ENCODE measurements around the gene OR4D5.
A peak's percentile ranks its signal among the peaks of the same experiment; 100 is the strongest.

The OR4D5 gene

GRCh38 chr11:123939317-123939716 is at the start of gene OR4D5:
Gene OR4D5, plus strand, starts transcription at chr11:123939617. Its CDS starts 0 bp downstream, at chr11:123939617.
- no peak for DNase-seq (ENCODE audit: low read depth)

- no peak for DNase-seq (ENCODE audit: low read depth)
Measured at GRCh38 chr11:123892031-123892430, 47.4 kb upstream of the OR4D5 start.

GRCh38 chr11:123899792-123900191 is 39.6 kb upstream of the OR4D5 start:
- no peak for DNase-seq (ENCODE audit: low read depth)

DNA sequence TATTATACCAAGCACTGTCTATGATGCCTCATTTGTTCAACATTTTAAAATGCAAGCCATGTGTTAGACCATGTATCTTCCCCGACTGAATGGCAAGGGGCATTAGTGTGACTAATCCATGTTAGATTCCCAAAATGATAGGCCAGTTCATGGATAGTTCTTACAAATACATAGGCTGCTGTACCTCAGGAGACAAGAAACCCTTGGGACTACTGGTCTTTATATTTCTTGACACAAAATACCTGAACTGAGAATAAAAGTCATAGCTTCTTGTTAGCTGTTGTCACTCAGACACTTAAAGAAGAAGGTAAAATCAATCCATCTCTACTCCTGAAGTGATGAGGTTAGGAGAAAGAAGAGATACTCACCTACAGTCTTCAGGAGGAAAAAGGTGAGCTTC is 37.5 kb upstream of the OR4D5 start, which contains the start of gene OR8D4:
Gene OR8D4 (plus strand): TSS at position 301 of the 400 bp plus-strand sequence. CDS start 4,265 bp downstream, outside the sequence.
- DNase-seq (ENCODE audit: low read depth), result no peak

DNA sequence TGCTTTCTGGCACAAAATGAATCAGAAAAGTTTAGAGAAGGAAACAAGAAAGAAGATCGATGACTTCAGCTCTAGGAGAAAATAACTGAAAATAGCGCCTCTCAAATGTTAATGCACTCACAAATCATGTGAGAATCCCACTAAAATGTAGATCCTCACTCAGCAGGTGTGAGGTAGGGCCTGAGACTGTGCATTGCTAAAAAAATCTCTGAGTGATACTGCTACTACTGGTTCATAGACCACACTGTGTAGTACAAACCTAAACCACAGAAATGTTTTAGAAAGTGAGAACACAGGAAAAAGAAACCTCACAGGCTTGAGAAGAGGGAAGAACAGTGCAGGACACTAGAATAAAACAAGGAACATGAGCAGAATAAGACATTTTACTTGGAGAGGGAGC is 35.5 kb upstream of the OR4D5 start:
- no peak for DNase-seq (ENCODE audit: low read depth)

- DNase-seq (ENCODE audit: low read depth), result no peak
Measured at GRCh38 chr11:123904932-123905331, 34.5 kb upstream of the OR4D5 start.

DNA sequence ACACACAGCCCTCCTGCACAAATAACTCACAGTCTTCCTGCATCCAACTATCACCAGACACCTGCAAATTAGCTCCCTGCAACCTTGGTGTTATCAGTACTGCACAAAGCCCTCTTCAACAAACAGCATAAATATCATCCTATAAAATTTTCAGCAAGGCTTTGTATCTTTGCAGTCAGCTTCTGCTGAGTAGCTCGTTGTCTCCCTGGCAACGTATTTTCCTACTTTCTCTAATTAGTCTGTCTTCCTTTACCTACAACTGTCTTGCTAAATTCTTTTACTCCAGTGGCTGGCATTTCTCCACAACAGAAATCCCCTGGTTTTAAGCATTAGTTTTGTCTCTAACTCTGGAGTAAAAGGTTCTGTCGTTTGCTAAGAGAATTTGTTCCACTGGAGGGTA is 33.6 kb upstream of the OR4D5 start:
- DNase-seq (ENCODE audit: low read depth), result no peak

DNA sequence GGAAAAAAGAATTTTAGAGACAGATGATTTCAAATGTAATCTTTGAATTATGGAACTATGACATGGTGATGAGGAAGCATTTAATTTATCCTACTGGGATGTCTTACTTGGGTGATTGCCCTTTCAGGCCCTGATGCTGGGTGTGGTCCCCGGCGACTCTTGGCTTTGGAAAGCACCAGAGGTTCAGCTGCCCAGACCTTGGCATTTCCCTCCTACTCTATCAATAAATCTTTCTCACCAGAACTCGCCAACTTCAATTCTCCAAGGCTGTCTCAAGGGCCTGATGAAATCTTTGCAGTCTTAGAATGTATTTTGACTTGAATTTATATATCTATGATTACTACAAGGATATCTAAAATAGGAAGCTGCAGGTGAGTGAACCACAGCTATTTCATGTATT is 18.5 kb upstream of the OR4D5 start:
- DNase-seq (ENCODE audit: low read depth), result no peak

DNA sequence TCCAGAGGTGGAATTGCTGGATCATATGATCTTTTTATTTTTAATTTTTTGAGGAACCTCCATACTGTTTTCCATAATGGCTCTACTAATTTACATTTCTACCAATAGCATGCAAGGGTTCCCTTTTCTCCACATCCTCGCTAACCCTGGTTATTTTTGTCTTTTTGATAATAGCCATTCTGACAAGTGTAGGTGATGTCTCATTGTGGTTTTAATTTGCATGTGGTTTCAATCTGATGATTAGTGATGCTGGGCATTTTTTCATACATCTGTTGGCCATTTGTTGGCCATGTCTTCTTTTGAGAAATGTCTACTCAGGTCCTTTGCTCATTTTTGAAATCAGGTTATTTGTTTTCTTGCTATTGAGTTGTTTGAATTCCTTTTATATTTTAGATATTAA is 15.4 kb upstream of the OR4D5 start:
- no peak for DNase-seq (ENCODE audit: low read depth)

DNA sequence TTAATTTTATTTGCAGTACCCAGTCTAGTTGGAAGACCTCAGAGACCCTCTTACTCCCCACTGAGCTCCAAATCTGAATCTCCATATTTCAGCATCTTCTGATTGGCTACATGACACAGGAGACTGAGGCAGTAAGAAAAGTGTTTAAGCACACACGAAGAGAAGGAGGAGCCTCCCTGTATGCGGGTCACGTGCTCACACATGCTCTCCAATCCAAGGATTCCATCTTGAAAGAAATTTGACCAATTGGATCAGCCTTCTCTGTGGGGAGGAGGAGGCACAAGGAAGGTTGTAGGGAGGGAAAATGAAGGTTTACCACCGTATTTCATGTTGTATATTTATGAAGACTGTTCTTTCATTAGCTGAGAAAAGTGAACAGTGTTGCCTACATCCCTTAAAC is 3.0 kb downstream of the OR4D5 start:
- no peak for DNase-seq (ENCODE audit: low read depth)

GRCh38 chr11:123943738-123944137 is 4.3 kb downstream of the OR4D5 start, which contains the start of gene OR6T1:
Gene OR6T1, minus strand, starts transcription at chr11:123943838. Its CDS starts 0 bp downstream, at chr11:123943838.
- DNase-seq (ENCODE audit: low read depth), result no peak

DNA sequence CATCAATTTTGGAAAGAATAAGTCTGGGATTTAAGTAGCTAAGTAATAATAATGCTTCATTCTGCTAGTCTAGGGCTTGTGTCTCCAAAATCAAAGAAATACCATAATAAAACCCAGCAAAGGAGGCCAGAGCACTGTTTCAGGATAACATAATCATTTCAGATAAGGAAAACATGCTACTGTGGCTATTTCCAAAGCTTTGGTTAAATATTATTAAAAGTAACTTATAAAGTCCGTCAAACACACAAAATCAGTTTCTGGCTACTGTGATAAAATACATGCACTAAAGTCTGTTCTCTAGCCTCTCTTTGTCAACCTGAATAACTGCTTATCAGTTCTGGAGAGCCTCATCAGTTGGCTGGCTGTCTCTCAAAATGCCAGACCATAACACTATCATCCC is 5.7 kb downstream of the OR4D5 start:
- no peak for DNase-seq (ENCODE audit: low read depth)

GRCh38 chr11:123956752-123957151 is 17.3 kb downstream of the OR4D5 start:
- DNase-seq (ENCODE audit: low read depth), result no peak

DNA sequence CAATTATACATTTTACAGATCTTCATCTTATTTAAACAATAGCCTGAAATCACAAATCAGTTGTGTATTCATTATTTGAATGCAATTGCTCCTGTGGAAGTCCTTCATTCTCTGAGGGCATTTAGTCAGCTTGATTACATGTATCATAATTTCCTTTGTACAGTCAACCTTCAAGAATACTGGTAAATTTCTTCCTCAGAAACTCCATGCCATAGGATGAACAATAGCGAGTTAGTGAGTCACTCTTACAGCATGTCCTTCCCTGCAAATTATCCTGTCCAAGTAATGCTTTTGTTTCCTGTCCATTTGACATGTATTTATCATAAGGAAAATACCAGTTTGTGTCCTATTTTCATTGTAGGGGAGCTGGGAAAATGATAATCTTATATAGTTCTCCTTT is 34.4 kb downstream of the OR4D5 start:
- DNase-seq (ENCODE audit: low read depth), result peak; percentile 85

GRCh38 chr11:123976770-123977560 is 37.5 kb downstream of the OR4D5 start:
- DNase-seq (ENCODE audit: low read depth), result no peak

DNA sequence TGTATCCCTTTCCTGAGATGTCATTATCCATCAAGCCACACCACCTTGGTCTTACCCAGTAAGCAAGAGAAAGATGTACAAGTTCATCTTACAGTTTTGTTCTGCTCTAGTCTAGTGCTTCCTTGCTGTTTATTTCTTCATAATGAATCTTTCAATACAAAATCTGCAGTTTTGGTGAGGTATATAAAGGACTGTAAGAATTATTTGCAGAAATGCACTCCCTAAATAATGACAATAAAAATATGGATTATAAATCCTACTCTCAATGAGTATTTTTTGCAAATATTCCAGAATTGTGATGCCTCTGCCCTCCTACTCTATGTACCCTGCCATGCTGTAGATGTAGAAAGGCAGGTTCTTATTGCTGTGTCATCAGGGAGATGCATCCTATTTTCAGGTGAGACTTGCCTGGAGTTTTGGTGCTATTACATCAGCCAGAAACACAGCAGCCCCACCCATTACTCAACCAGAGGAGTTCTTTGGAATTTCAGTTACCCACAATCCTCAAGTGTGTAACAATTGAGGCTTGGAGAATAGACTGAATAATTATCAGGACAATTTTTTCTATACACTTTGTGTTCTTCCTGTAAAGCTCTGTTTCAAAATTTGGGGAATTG is 38.4 kb downstream of the OR4D5 start, which contains the start of gene OR10S1:
Gene OR10S1 (minus strand): TSS at position 51 of the 617 bp plus-strand sequence. CDS start 117 bp downstream, outside the sequence.
- DNase-seq (ENCODE audit: low read depth), result no peak

- DNase-seq (ENCODE audit: low read depth), result no peak
Measured at GRCh38 chr11:123979311-123979710, 39.9 kb downstream of the OR4D5 start.

Data from iris pigment epithelial cell (primary cell).